Glutamatergic neuron (in vitro differentiated cells): Measurements from ENCODE around the gene CACNA1C. TPM values are rescaled to one million over a fixed set of nuclear protein-coding genes. Genes with fewer than 3 reads are reported as not detected.

Experiments
- DNase-seq: peaks from one replicate; pipeline ENCODE4 v3.0.0; 2022
- H3K27ac Mint-ChIP-seq: one replicate; pipeline ENCODE4 v1.8.0; 2020; ENCODE audit warnings: mild to moderate bottlenecking, mixed read lengths, inconsistent platforms; ENCODE audit not compliant: unreplicated experiment
- H3K27me3 Mint-ChIP-seq: one replicate; pipeline ENCODE4 v1.8.0; 2020; ENCODE audit warnings: mild to moderate bottlenecking, moderate library complexity, mixed read lengths, inconsistent platforms; ENCODE audit not compliant: unreplicated experiment
- H3K36me3 Mint-ChIP-seq: one replicate; pipeline ENCODE4 v1.8.0; 2020; ENCODE audit warnings: mild to moderate bottlenecking, mixed read lengths, inconsistent platforms; ENCODE audit not compliant: unreplicated experiment
- H3K4me1 Mint-ChIP-seq: one replicate; pipeline ENCODE4 v1.8.0; 2020; ENCODE audit warnings: mild to moderate bottlenecking, low read depth, mixed read lengths, inconsistent platforms; ENCODE audit not compliant: unreplicated experiment
- H3K4me3 Mint-ChIP-seq: one replicate; pipeline ENCODE4 v1.8.0; 2020; ENCODE audit warnings: mild to moderate bottlenecking, mixed read lengths, inconsistent platforms; ENCODE audit not compliant: unreplicated experiment
- H3K9me3 Mint-ChIP-seq: one replicate; pipeline ENCODE4 v1.8.0; 2020; ENCODE audit warnings: mild to moderate bottlenecking, moderate library complexity, mixed read lengths, inconsistent platforms; ENCODE audit not compliant: unreplicated experiment
- CTCF ChIP-seq: fragments of 200-600 bp; sonication (generic); IDR thresholded peaks from one replicate; pipeline ENCODE4 v1.5.0; 2021; ENCODE audit not compliant: partially characterized antibody, unreplicated experiment
- total RNA-seq: library from RNA; stranded (reverse); fragmentation: NEBNext Ultra II Directional; extraction: Animal tissue kit (Norgen Biotek cat#: 25700); gene quantifications from one replicate; pipeline ENCODE4 v1.2.1, GENCODE V29; 2021; ENCODE audit not compliant: unreplicated experiment

CACNA1C gene
- total RNA-seq, 1 donor from 2014 or later, result 11.0 TPM

GRCh38 chr12:2271961-2272360 lies 219.2 kb downstream of the CACNA1C start:
- DNase-seq, result no peak
- Mint-ChIP-seq H3K27me3 (peaks cover 5% of the 10 kb centered on the region), H3K9me3 (peaks cover 2% of the 10 kb centered on the region), H3K36me3 (no peaks in the 10 kb centered on the region), H3K4me1 (peaks cover 7% of the 10 kb centered on the region), H3K27ac (no peak overlapping the region), H3K4me3 (no peak overlapping the region)
- TF ChIP-seq CTCF, result no peak

GRCh38 chr12:2273288-2273687 lies 220.5 kb downstream of the CACNA1C start:
- Mint-ChIP-seq H3K4me3 (no peak overlapping the region), H3K4me1 (peaks cover 5% of the 10 kb centered on the region), H3K27ac (no peak overlapping the region), H3K9me3 (peaks cover 2% of the 10 kb centered on the region), H3K36me3 (no peaks in the 10 kb centered on the region), H3K27me3 (peaks cover 4% of the 10 kb centered on the region)
- no peak for TF ChIP-seq CTCF
- DNase-seq, result no peak

GRCh38 chr12:2273751-2274150 lies 221.0 kb downstream of the CACNA1C start:
- Mint-ChIP-seq H3K4me3 (no peak overlapping the region), H3K27me3 (peaks cover 2% of the 10 kb centered on the region), H3K27ac (no peak overlapping the region), H3K36me3 (no peaks in the 10 kb centered on the region), H3K4me1 (peaks cover 2% of the 10 kb centered on the region), H3K9me3 (peaks cover 2% of the 10 kb centered on the region)
- DNase-seq, result no peak
- no peak for TF ChIP-seq CTCF

- Mint-ChIP-seq H3K36me3 (no peaks in the 10 kb centered on the region), H3K4me1 (no peaks in the 10 kb centered on the region), H3K9me3 (peaks cover 2% of the 10 kb centered on the region), H3K4me3 (no peak overlapping the region), H3K27me3 (peaks cover 2% of the 10 kb centered on the region), H3K27ac (no peak overlapping the region)
- TF ChIP-seq CTCF, result no peak
- no peak for DNase-seq
Observed at GRCh38 chr12:2274733-2275132, 221.9 kb downstream of the CACNA1C start.

- Mint-ChIP-seq H3K9me3 (peaks cover 2% of the 10 kb centered on the region), H3K4me1 (no peaks in the 10 kb centered on the region)
Observed at GRCh38 chr12:2276288-2277033, 223.7 kb downstream of the CACNA1C start.

More at GRCh38 chr12:2276288-2277033, 223.7 kb downstream of the CACNA1C start:
- no peak for DNase-seq
- Mint-ChIP-seq H3K27ac (no peak overlapping the region), H3K4me3 (no peak overlapping the region), H3K27me3 (peaks cover 2% of the 10 kb centered on the region), H3K36me3 (peaks cover 9% of the 10 kb centered on the region)
- TF ChIP-seq CTCF, result no peak
